ENCODE results near the gene LARP6. TPM values are rescaled to one million over a fixed set of nuclear protein-coding genes. Genes with fewer than 3 reads are reported as not detected.

The LARP6 gene
- 7.1 TPM for total RNA-seq

DNA sequence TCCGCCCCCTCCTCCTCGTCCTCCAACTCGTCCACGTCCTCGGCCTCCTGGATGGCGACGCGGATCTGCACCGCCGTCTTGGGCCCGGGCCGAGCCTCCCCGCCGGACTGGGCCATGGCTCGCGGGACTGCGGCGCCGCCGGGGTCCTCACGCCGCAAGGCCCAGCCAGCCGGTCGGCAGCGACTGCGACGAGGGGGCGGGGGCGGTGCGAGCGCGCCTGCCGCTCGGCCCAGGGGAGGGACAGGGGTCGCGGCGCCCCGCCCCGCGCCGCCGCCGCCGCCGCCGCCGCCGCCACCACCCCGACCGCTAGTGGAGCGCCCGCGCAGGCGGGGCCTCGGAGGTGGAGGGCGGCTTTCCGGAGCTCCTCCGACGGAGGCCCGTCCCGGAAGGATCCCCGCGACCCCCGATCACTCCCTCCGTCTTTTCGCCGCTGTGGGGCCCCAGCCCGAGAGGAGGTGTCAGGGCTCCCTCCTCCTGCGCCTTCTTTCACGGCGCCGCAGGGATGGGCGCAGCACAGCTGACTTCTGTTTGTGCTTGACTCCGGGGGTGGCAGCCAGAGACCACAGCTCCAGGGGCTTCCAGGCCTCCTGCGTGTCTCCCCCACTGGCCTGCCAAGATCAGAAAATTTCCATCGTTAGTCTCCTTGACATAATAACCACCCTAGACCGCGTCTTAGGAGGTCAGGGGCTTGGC is at the start of gene LARP6:
TSS of gene LARP6 (minus strand) at position 185 of the 693 bp plus-strand sequence. CDS start at position 116, 69 bp downstream.

DNA sequence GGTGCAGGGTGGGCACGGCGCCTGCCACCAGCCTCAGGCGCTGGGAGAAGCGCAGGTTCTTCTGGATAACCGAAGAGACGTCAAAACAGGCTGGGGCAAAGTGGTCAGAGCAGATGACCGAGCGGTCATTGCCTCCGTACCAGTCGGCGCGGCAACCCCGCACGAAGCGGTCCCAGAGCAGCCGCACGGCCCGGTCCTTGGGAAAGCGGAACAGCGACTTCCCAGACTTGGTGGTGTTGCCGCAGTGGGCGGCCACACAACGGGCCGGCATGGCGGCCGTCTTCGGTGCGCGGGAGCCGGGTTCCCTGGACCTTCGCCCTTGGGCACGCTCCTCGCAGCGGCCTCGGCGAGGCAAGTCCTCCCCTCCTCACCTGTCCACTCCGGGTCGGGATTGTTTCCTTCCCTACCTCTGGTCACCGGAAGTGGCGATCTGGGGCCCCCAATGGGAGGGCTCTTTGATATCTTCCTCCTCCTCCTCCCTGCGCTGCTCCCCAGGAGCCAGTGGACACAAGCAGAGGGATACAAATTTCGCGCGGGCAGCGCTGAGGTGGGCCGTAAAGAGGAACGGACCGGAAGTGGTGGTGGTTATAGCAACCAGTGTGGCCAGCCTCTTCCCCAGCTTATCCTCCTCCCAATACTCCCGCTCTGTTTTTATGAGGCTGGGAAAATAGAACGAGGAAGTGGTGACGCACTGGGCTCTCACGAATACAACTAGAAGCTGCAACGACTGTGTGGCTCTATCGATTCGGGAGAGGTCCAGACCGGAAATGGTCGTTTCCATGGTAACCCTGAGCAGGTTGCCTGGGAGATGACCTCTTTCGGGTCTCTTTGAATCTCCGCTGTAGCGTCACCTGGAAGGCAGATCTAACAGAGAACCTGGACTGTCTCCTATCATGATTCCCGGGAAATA is 38.3 kb upstream of the LARP6 start, which contains the start of the genes LRRC49 and THAP10:
TSS of gene LRRC49 (plus strand) at position 825 of the 910 bp plus-strand sequence. CDS start at position 894, 69 bp downstream.
TSS of gene THAP10 (minus strand) at position 432 of the 910 bp plus-strand sequence. CDS start at position 271, 161 bp downstream.

Other genes starting within 250 kb of the LARP6 start
- 143 TPM for gene UACA, start 90.6 kb downstream of the LARP6 start, total RNA-seq
- 2.8 TPM for gene THAP10, start 38.3 kb upstream of the LARP6 start, total RNA-seq
- gene LRRC49, start 38.7 kb upstream of the LARP6 start, total RNA-seq, result 28.7 TPM

All from metanephros (tissue), 1 donor.